OCI-LY3 (cell line): ENCODE measurements around the gene RORC.

ENCODE experiments used
- EZH2phosphoT487 ChIP-seq: fragments of 200-600 bp; shearing (Covaris generic); IDR thresholded peaks from 2 replicates; pipeline ENCODE4 v1.6.1; 2018; ENCODE audit warnings: antibody characterized with exemption, mixed run types, low read depth
- TF ChIP-seq, protein P1 (sequence below): fragments of 200-600, 300-600 bp; sonication (generic); IDR thresholded peaks from 2 replicates; pipeline ENCODE4 v1.5.1; 2014; ENCODE audit warnings: antibody characterized with exemption, low read length, low read depth

DNA sequence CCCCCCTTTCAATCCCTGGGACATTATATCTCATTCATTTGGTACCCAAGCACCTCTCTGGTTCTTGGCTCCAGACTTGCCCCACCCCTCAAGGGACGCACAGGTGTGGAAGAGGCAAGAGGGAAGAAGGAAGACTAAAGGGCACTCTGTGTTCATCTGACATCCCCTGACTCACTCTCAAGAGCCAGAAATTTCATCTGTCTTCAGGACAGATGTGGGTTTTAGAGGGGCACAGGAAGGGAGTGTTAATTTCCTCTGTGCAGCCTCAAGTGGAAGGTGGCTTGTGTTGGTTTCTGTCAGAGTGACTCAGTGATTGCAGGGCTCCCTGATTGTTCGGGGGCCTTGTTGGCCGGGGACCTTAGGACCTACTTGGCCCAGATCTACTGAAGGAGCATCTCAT, 5.6 kb upstream of the RORC start:
- TF ChIP-seq, protein P1, sequence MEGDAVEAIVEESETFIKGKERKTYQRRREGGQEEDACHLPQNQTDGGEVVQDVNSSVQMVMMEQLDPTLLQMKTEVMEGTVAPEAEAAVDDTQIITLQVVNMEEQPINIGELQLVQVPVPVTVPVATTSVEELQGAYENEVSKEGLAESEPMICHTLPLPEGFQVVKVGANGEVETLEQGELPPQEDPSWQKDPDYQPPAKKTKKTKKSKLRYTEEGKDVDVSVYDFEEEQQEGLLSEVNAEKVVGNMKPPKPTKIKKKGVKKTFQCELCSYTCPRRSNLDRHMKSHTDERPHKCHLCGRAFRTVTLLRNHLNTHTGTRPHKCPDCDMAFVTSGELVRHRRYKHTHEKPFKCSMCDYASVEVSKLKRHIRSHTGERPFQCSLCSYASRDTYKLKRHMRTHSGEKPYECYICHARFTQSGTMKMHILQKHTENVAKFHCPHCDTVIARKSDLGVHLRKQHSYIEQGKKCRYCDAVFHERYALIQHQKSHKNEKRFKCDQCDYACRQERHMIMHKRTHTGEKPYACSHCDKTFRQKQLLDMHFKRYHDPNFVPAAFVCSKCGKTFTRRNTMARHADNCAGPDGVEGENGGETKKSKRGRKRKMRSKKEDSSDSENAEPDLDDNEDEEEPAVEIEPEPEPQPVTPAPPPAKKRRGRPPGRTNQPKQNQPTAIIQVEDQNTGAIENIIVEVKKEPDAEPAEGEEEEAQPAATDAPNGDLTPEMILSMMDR: no peak
- TF ChIP-seq EZH2phosphoT487: no peak
